Lung (tissue), 12 donors: ENCODE measurements around the gene DAD1. TPM values are rescaled to one million over a fixed set of nuclear protein-coding genes. Genes with fewer than 3 reads are reported as not detected.

Source experiments
- ATAC-seq: fragments of 200-7000 bp; cut with Tn5 transposase; one replicate; pipeline ENCODE4 v1.9.1; 2020; ENCODE audit warnings: moderate number of reproducible peaks; ENCODE audit not compliant: insufficient read depth, low FRiP score
- DNase-seq, 3 donors: peaks; one replicate each; pipeline ENCODE4 v3.0.0-alpha.2; 2013 to 2017
- H3K27ac ChIP-seq, 2 donors: one replicate each; pipeline ENCODE4 v1.5.1; 2013; ENCODE audit warnings: mild to moderate bottlenecking in 2 of 2, moderate library complexity in 2 of 2, control low read depth in 1 of 2, inconsistent platforms in 1 of 2, low read depth in 1 of 2, low read length in 1 of 2
- H3K27me3 ChIP-seq, 3 donors: one replicate each; pipeline ENCODE4 v1.5.1; 2013; ENCODE audit warnings: low read length in 2 of 3; ENCODE audit not compliant: control insufficient read depth in 3 of 3, insufficient read depth in 3 of 3
- H3K36me3 ChIP-seq, 4 donors: one replicate each; pipeline ENCODE4 v1.5.1; 2013; ENCODE audit warnings: low read length in 4 of 4, mild to moderate bottlenecking in 1 of 4, moderate library complexity in 1 of 4; ENCODE audit not compliant: control insufficient read depth in 4 of 4, insufficient read depth in 4 of 4
- H3K4me1 ChIP-seq, 5 donors: one replicate each; pipeline ENCODE4 v1.5.1; 2013; ENCODE audit warnings: low read length in 5 of 5, mild to moderate bottlenecking in 2 of 5, moderate library complexity in 1 of 5; ENCODE audit not compliant: control insufficient read depth in 5 of 5, insufficient read depth in 5 of 5
- H3K4me3 ChIP-seq: one replicate; pipeline ENCODE4 v1.5.1; 2013; ENCODE audit warnings: mild to moderate bottlenecking, control low read depth, moderate library complexity
- H3K9ac ChIP-seq, 2 donors: one replicate each; pipeline ENCODE4 v1.5.1; 2013; ENCODE audit warnings: low read length in 2 of 2, control low read depth in 1 of 2; ENCODE audit not compliant: insufficient read depth in 1 of 2
- H3K9me3 ChIP-seq, 4 donors: one replicate each; pipeline ENCODE4 v1.5.1; 2013; ENCODE audit warnings: low read length in 3 of 4, mild to moderate bottlenecking in 1 of 4, moderate library complexity in 1 of 4; ENCODE audit not compliant: control insufficient read depth in 4 of 4, insufficient read depth in 3 of 4
- WGBS, 2 donors: extraction: QIAGEN DNeasy Blood & Tissue Kit; methylation state at CpG; one replicate each; pipeline ENCODE4 v1.1.7; 2013; 5-methylcytosine and 5-hydroxymethylcytosine counted together
- polyA plus RNA-seq, 2 donors: library from polyadenylated mRNA; stranded (reverse); fragments of 200-250 nt; gene quantifications; one replicate each; pipeline ENCODE4 v1.2.1, GENCODE V29; 2013
- total RNA-seq, 2 donors: library from RNA; depleted of rRNA in 1 of 2; stranded (reverse); fragments of >200 nt in 1 of 2; gene quantifications; one replicate each; pipeline ENCODE4 v1.2.1, GENCODE V29; 2014 to 2021
- TF ChIP-seq, protein P1 (sequence below): IDR thresholded peaks from 2 replicates; pipeline ENCODE4 v1.5.1; 2012; ENCODE audit warnings: mild to moderate bottlenecking; ENCODE audit errors: control extremely low read depth, extremely low read depth
- donor health status: control.
- donor health status: control.
- donor health status: Bipolar disorder and iron deficiency.
- donor health status: healthy.
- donor health status: DM: yes; HTN: yes; CAD: no.

Gene DAD1
- total and polyA plus RNA-seq, 4 donors, result 164 to 377 (median 217) TPM

DNA sequence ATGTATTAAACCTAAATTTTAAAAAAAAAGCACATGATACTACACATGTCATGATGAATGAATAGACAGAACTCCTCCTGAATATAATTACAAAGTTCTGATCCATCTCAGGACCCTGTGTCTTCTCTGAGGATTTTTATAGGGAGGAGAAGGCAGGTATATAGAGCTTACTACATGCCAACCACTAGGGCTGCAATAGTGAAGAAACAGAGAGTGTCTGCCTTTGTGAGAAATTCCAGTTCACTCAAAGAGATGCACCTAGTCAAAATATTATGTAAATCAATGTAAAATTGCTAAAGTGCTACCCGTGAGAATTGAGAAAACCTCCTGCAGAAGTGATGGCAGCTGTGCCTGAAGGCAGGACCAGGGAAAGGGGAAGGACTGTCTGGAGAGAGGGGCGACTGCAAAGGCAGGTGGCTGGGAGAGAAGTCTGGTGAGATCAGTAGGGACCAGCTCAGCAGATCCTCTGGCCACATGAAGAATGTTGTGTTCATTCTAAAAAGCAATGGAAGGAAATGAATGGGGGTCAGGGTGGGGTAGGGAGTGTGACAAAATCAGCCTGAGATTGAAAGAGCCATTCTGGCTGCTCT lies 24.2 kb upstream of the DAD1 start:
- peaks cover 0 to 28% (median 18%) of the 10 kb centered on the region in 4 donors for H3K36me3 ChIP-seq
- peaks cover 0 to 8% (median 4%) of the 10 kb centered on the region in 5 donors for H3K4me1 ChIP-seq
- no peak for DNase-seq
- no peak overlapping the region for H3K4me3 ChIP-seq
- H3K27me3 ChIP-seq, result no peaks in the 10 kb centered on the region
- no peak for ATAC-seq
- WGBS, 2 donors, result 48 to 69% methylated on average over 2 of the region's 2 CpGs
- TF ChIP-seq, protein P1, sequence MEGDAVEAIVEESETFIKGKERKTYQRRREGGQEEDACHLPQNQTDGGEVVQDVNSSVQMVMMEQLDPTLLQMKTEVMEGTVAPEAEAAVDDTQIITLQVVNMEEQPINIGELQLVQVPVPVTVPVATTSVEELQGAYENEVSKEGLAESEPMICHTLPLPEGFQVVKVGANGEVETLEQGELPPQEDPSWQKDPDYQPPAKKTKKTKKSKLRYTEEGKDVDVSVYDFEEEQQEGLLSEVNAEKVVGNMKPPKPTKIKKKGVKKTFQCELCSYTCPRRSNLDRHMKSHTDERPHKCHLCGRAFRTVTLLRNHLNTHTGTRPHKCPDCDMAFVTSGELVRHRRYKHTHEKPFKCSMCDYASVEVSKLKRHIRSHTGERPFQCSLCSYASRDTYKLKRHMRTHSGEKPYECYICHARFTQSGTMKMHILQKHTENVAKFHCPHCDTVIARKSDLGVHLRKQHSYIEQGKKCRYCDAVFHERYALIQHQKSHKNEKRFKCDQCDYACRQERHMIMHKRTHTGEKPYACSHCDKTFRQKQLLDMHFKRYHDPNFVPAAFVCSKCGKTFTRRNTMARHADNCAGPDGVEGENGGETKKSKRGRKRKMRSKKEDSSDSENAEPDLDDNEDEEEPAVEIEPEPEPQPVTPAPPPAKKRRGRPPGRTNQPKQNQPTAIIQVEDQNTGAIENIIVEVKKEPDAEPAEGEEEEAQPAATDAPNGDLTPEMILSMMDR, result no peak
- no peaks in the 10 kb centered on the region for H3K9me3 ChIP-seq
- H3K27ac ChIP-seq, result peak overlapping the region in 1 of 2 donors; percentile 60
- H3K9ac ChIP-seq, result no peak overlapping the region

DNA sequence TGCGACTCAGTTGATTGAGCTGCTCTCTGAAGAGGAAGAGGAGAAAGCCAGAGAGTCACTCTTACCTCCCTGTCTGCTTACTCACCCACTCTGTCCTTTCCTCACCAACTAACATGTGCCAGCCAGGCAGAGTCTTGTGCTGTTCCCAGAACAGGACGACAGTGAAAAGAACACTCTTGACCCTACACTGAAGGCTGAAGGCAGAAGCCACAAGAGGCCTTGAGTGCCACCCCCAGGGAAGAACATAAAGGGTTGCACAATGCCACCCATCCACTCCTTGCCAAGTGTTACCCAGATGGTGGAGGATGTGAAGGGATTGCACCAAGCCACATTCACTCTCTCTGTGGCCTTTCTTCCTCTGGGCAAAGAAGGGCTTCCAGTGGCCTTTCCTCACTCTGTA lies 21.9 kb upstream of the DAD1 start:
- no peak overlapping the region for H3K4me3 ChIP-seq
- no peaks in the 10 kb centered on the region for H3K9me3 ChIP-seq
- no peak overlapping the region for H3K27ac ChIP-seq
- TF ChIP-seq, protein P1, result no peak
- no peak overlapping the region for H3K9ac ChIP-seq
- no peak for DNase-seq
- peaks cover 11 to 38% (median 28%) of the 10 kb centered on the region in 4 donors for H3K36me3 ChIP-seq
- H3K4me1 ChIP-seq, result peaks cover 0 to 8% (median 4%) of the 10 kb centered on the region in 5 donors
- no peaks in the 10 kb centered on the region for H3K27me3 ChIP-seq
- 77 to 80% methylated on average over 2 of the region's 2 CpGs for WGBS, 2 donors
- no peak for ATAC-seq

DNA sequence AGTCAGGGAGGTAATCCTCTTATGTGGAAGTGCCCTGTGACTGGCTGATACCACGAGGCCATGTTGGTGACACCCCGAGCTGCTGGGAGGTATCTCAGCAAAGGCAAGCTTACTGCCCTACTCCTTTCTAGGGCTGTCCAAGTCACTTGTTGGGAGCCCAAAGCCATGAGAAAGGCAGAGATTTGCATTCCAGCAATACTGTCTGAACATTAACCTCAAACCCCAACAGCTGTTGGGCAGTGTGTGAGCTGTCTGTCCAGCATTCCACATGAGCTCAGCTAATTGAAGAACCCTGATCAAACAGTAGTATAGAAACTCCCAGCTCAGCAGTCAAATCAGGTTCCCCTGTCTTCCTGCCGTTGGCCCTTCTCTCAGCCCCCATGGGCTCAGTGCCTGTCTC lies 18.3 kb upstream of the DAD1 start:
- no peaks in the 10 kb centered on the region for H3K27me3 ChIP-seq
- H3K4me3 ChIP-seq, result no peak overlapping the region
- no peaks in the 10 kb centered on the region for H3K4me1 ChIP-seq
- ATAC-seq, result no peak
- H3K9ac ChIP-seq, result no peak overlapping the region
- no peak overlapping the region for H3K27ac ChIP-seq
- peaks cover 25 to 61% (median 50%) of the 10 kb centered on the region in 4 donors for H3K36me3 ChIP-seq
- TF ChIP-seq, protein P1, result no peak
- WGBS, 2 donors, result 84 to 92% methylated on average over 3 of the region's 3 CpGs
- H3K9me3 ChIP-seq, result no peaks in the 10 kb centered on the region
- DNase-seq, result no peak

DNA sequence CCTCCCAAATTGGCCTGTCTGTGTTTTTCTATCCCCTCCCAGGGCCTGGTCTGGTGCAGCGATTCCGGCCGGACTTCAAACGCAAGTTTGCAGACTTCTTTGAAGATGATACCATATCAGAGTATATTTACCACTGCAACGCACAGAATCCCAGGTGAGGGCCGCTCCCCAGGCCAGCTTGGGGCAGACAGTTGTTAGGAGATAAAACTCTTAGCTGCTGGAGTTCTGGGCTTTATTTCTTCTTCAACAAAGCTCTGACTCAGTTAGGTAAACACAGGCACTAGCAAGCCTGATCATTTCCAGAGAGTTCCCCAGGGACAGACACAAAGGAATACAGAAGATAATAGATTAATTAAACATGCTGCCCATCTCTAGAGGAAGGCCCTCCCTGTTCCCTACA lies 17.4 kb upstream of the DAD1 start:
- ATAC-seq (no peak), DNase-seq (no peak)
- peaks cover 29 to 65% (median 57%) of the 10 kb centered on the region in 4 donors for H3K36me3 ChIP-seq

More for the DNA sequence above, 17.4 kb upstream of the DAD1 start:
- Histone ChIP-seq H3K9me3 (no peaks in the 10 kb centered on the region), H3K27me3 (no peaks in the 10 kb centered on the region), H3K4me1 (peaks cover 0 to 2% (median 0%) of the 10 kb centered on the region in 5 donors), H3K4me3 (no peak overlapping the region), H3K27ac (no peak overlapping the region), H3K9ac (no peak overlapping the region)
- WGBS, 2 donors, result 95 to 98% methylated on average over 6 of the region's 6 CpGs
- TF ChIP-seq, protein P1, result no peak
